Measurements from ENCODE around the gene MYT1. TPM values are rescaled to one million over a fixed set of nuclear protein-coding genes. Genes with fewer than 3 reads are reported as not detected.
A peak's percentile ranks its signal among the peaks of the same experiment; 100 is the strongest.

MYT1 gene
- total RNA-seq, 4 donors from 2014 or later, result 0.34 TPM; not detected in 3

GRCh38 chr20:64148581-64148980 is 15.7 kb upstream of the MYT1 start:
- Histone ChIP-seq H3K9me3 (peaks cover 5% of the 10 kb centered on the region), H3K27ac (no peak overlapping the region), H3K27me3 (peaks cover 34% of the 10 kb centered on the region), H3K4me3 (no peak overlapping the region), H3K36me3 (no peaks in the 10 kb centered on the region), H3K4me1 (no peaks in the 10 kb centered on the region)
- no peak for TF ChIP-seq EP300 (IDR thresholded peaks at IDR 0.05)
- no peak for TF ChIP-seq POLR2AphosphoS5 (IDR thresholded peaks at IDR 0.05)
- no peak for TF ChIP-seq POLR2A (IDR thresholded peaks at IDR 0.05)
- no peak for TF ChIP-seq CTCF (IDR thresholded peaks at IDR 0.05)
- DNase-seq (ENCODE audit: low spot score in 2 of 2), result peak; percentile 16 to 50
- WGBS, result 81% methylated on average over 5 of the region's 5 CpGs

- Histone ChIP-seq H3K27me3 (peaks cover 39% of the 10 kb centered on the region), H3K36me3 (no peaks in the 10 kb centered on the region), H3K27ac (no peak overlapping the region), H3K4me3 (no peak overlapping the region), H3K9me3 (peaks cover 5% of the 10 kb centered on the region), H3K4me1 (no peaks in the 10 kb centered on the region)
- TF ChIP-seq POLR2A (IDR thresholded peaks at IDR 0.05) (no peak), EP300 (IDR thresholded peaks at IDR 0.05) (no peak), CTCF (IDR thresholded peaks at IDR 0.05) (no peak), POLR2AphosphoS5 (IDR thresholded peaks at IDR 0.05) (no peak)
- WGBS, result 95% methylated on average over 7 of the region's 7 CpGs
- DNase-seq (ENCODE audit: low spot score in 2 of 2), result peak; percentile 50 to 69
Observed at GRCh38 chr20:64149141-64149540, 15.1 kb upstream of the MYT1 start.

GRCh38 chr20:64149809-64150560 is 14.3 kb upstream of the MYT1 start:
- H3K27ac ChIP-seq, result no peak overlapping the region
- 94% methylated on average over 26 of the region's 26 CpGs for WGBS
- peak; percentile 31 to 34 for DNase-seq (ENCODE audit: low spot score in 2 of 2)
- peaks cover 5% of the 10 kb centered on the region for H3K9me3 ChIP-seq
- no peaks in the 10 kb centered on the region for H3K36me3 ChIP-seq
- peaks cover 47% of the 10 kb centered on the region for H3K27me3 ChIP-seq
- no peak overlapping the region for H3K4me3 ChIP-seq
- TF ChIP-seq CTCF (IDR thresholded peaks at IDR 0.05) (no peak), POLR2AphosphoS5 (IDR thresholded peaks at IDR 0.05) (no peak)
- no peaks in the 10 kb centered on the region for H3K4me1 ChIP-seq

DNA sequence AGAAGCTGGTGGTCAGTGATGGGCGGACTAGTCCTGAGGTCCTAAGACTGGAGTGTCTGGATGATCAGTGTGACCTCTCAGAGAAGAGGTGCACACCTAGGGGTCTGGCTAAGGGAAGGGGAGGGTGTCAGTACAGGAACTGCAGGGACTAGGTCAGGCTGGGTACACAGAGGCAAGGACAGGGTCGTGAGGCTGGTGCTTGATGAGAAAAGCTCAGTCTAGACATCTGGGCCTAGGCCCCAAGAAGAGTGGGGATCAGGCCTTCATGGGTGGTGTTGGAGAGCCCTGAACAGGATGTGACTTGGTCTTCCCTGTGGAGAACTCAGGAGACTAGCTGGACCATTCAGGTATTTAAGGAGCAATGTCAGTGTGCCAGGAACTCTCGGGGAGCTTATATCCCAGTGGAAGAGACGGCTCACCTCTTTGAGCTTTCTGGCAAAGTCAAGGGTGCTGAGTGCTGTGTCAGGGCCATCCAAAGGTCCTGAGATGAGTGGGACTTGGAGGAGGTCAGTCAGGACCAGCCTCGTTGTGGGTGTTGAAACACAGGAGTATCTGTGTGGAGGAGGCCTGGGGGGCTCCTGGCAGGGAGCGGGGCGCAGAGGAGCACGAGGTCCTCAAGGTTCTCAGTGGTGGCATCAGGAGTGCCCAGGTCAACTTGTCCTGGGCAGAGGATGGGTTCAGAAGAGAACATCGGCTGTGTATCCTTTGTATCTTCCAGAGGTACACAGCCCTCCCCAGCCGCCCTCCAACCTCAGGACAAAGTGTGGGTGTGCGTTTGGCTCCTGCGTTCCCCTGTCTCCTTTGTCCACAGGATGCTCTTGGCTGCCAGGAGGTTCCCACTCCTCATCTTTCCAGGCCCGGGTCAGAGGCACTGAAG is 13.3 kb upstream of the MYT1 start:
- 83% methylated on average over 10 of the region's 13 CpGs for WGBS
- peaks cover 50% of the 10 kb centered on the region for H3K27me3 ChIP-seq
- H3K9me3 ChIP-seq, result no peaks in the 10 kb centered on the region
- H3K27ac ChIP-seq, result no peak overlapping the region
- H3K4me3 ChIP-seq, result no peak overlapping the region
- peak; percentile 31 to 42 for DNase-seq (ENCODE audit: low spot score in 2 of 2)
- no peak for TF ChIP-seq EP300 (IDR thresholded peaks at IDR 0.05)
- no peak for TF ChIP-seq POLR2AphosphoS5 (IDR thresholded peaks at IDR 0.05)
- no peak for TF ChIP-seq CTCF (IDR thresholded peaks at IDR 0.05)
- no peak for TF ChIP-seq POLR2A (IDR thresholded peaks at IDR 0.05)
- H3K4me1 ChIP-seq, result no peaks in the 10 kb centered on the region
- H3K36me3 ChIP-seq, result no peaks in the 10 kb centered on the region
